HEK293 (cell line): Measurements from ENCODE around the gene PKN3.

Source experiments
- CTCF ChIA-PET: fragments of 350-600 bp; formaldehyde crosslinking; extraction: SDS; loops from one replicate; lab custom pipeline; 2021; ENCODE audit warnings: antibody characterized with exemption; lab: Yijun Ruan, JAX
- POLR2A ChIA-PET: fragments of 300-600 bp; formaldehyde crosslinking; extraction: SDS; loops from one replicate; lab custom pipeline; 2020; ENCODE audit warnings: antibody characterized with exemption, inconsistent platforms; lab: Yijun Ruan, JAX
- H3K27ac ChIP-seq: fragments of 200-500 bp; sonication (Bioruptor generic); 2 replicates; pipeline ENCODE4 v1.5.1; 2014; ENCODE audit warnings: low read depth, low read length, control low read depth, inconsistent platforms; ENCODE audit errors: extremely low read depth
- H3K36me3 ChIP-seq, 2 experiments: fragments of 200-500 bp in 1 of 2; sonication (Bioruptor generic) in 1 of 2; 1 replicate in 1 of 2; 2 replicates in 1 of 2; pipeline ENCODE4 v1.5.1; 2014 to 2017; ENCODE audit warnings: inconsistent platforms in 2 of 2, low read length in 2 of 2; ENCODE audit not compliant: control insufficient read depth in 2 of 2, insufficient read depth in 1 of 2
- H3K4me1 ChIP-seq: fragments of 200-500 bp; sonication (Bioruptor generic); 2 replicates; pipeline ENCODE4 v1.5.1; 2014; ENCODE audit warnings: mild to moderate bottlenecking, low read length, inconsistent platforms; ENCODE audit not compliant: control insufficient read depth, insufficient read depth
- H3K4me3 ChIP-seq: 2 replicates; pipeline ENCODE4 v1.5.1; 2011; ENCODE audit warnings: low read depth, mild to moderate bottlenecking, control low read depth, low read length, moderate library complexity
- H3K9me3 ChIP-seq: fragments of 200-500 bp; sonication (Bioruptor generic); 2 replicates; pipeline ENCODE4 v1.5.1; 2014; ENCODE audit warnings: low read depth, low read length, inconsistent platforms; ENCODE audit not compliant: control insufficient read depth, insufficient read depth
- BCL11A ChIP-seq: fragments of 450-650 bp; formaldehyde crosslinking; IDR thresholded peaks from 2 replicates; pipeline ENCODE4 v1.5.1; 2016; ENCODE audit warnings: low read depth, missing biosample characterization, missing genetic modification characterization
- ELK4 ChIP-seq: IDR thresholded peaks from 2 replicates; pipeline ENCODE4 v1.6.1; 2011; ENCODE audit warnings: mild to moderate bottlenecking, low read depth, low read length, borderline replicate concordance
- OSR2 ChIP-seq: fragments of 450-650 bp; formaldehyde crosslinking; IDR thresholded peaks from 2 replicates; pipeline ENCODE4 v1.5.1; 2016; ENCODE audit warnings: missing biosample characterization, missing genetic modification characterization
- SCRT2 ChIP-seq: fragments of 450-650 bp; formaldehyde crosslinking; IDR thresholded peaks from 2 replicates; pipeline ENCODE4 v1.5.1; 2016; ENCODE audit warnings: missing biosample characterization, missing genetic modification characterization
- SETDB1 ChIP-seq: IDR thresholded peaks from one replicate; pipeline ENCODE4 v1.6.1; 2017; ENCODE audit warnings: mild to moderate bottlenecking, low read length, moderate library complexity, mixed read lengths; ENCODE audit not compliant: insufficient read length
- TRIM28 ChIP-seq: IDR thresholded peaks from 2 replicates; pipeline ENCODE4 v1.6.1; 2011; ENCODE audit warnings: low read length, control low read depth, borderline replicate concordance
- ZBTB10 ChIP-seq: fragments of 450-650 bp; formaldehyde crosslinking; IDR thresholded peaks from 2 replicates; pipeline ENCODE4 v1.5.1; 2016; ENCODE audit warnings: missing biosample characterization, missing genetic modification characterization
- ZFHX2 ChIP-seq: fragments of 450-650 bp; formaldehyde crosslinking; conservative IDR thresholded peaks from 2 replicates; pipeline ENCODE4 v1.5.1; 2016; ENCODE audit warnings: missing biosample characterization, missing genetic modification characterization
- ZFP69B ChIP-seq: fragments of 450-650 bp; formaldehyde crosslinking; IDR thresholded peaks from 2 replicates; pipeline ENCODE4 v1.5.1; 2016; ENCODE audit warnings: missing biosample characterization, missing genetic modification characterization
- ZNF10 ChIP-seq: fragments of 450-650 bp; formaldehyde crosslinking; IDR thresholded peaks from 2 replicates; pipeline ENCODE4 v1.5.1; 2017; ENCODE audit warnings: missing biosample characterization, missing genetic modification characterization
- ZNF184 ChIP-seq: fragments of 450-650 bp; IDR thresholded peaks from 2 replicates; pipeline ENCODE4 v1.5.1; 2018; ENCODE audit warnings: missing biosample characterization, mild to moderate bottlenecking, missing genetic modification characterization
- ZNF23 ChIP-seq: fragments of 450-650 bp; formaldehyde crosslinking; IDR thresholded peaks from 2 replicates; pipeline ENCODE4 v1.5.1; 2016; ENCODE audit warnings: missing biosample characterization, missing genetic modification characterization, borderline replicate concordance
- ZNF335 ChIP-seq: fragments of 450-650 bp; formaldehyde crosslinking; conservative IDR thresholded peaks from 2 replicates; pipeline ENCODE4 v1.5.1; 2016; ENCODE audit warnings: missing biosample characterization, missing genetic modification characterization
- ZNF501 ChIP-seq: fragments of 450-650 bp; formaldehyde crosslinking; IDR thresholded peaks from 2 replicates; pipeline ENCODE4 v1.5.1; 2016; ENCODE audit warnings: missing biosample characterization, missing genetic modification characterization
- ZNF701 ChIP-seq: fragments of 450-650 bp; formaldehyde crosslinking; IDR thresholded peaks from 2 replicates; pipeline ENCODE4 v1.5.1; 2016; ENCODE audit warnings: missing biosample characterization, missing genetic modification characterization
- ZNF707 ChIP-seq: fragments of 450-650 bp; formaldehyde crosslinking; IDR thresholded peaks from 2 replicates; pipeline ENCODE4 v1.5.1; 2016; ENCODE audit warnings: missing biosample characterization, missing genetic modification characterization
- TF ChIP-seq, protein P1 (sequence below): fragments of 450-650 bp; formaldehyde crosslinking; IDR thresholded peaks from 2 replicates; pipeline ENCODE4 v1.5.1; 2016; ENCODE audit warnings: missing biosample characterization, missing genetic modification characterization
- TF ChIP-seq, protein P2 (sequence below): fragments of 450-650 bp; formaldehyde crosslinking; conservative IDR thresholded peaks from 2 replicates; pipeline ENCODE4 v1.5.1; 2016; ENCODE audit warnings: low read depth, missing biosample characterization, missing genetic modification characterization

The PKN3 gene

GRCh38 chr9:128732576-128732975 is 30.3 kb downstream of the PKN3 start:
- POLR2A ChIA-PET: interaction anchor here (0.9 to 2.1 kb wide), 4 partner anchors 8 to 85 kb away, joined by 3 to 11 read pairs (median 5); partner anchors contain the start of genes ENDOG and ZDHHC12
- Histone ChIP-seq H3K9me3 (no peaks in the 10 kb centered on the region), H3K36me3 (peaks cover 0 to 39% of the 10 kb centered on the region in 2 experiments; a peak in 2 of 3 replicates), H3K4me1 (no peaks in the 10 kb centered on the region), H3K27ac (no peak overlapping the region), H3K4me3 (no peak overlapping the region)
- CTCF ChIA-PET: interaction anchor here (0.5 to 5.3 kb wide), 38 partner anchors 8 to 1021 kb away, joined by 3 to 41 read pairs (median 5); partner anchors contain the start of genes ENDOG, KYAT1, LRRC8A and PHYHD1
- TF ChIP-seq BCL11A (tag by site-specific recombination): no peak
- no peak for TF ChIP-seq ZNF23 (tag by site-specific recombination)
- TF ChIP-seq, protein P1, sequence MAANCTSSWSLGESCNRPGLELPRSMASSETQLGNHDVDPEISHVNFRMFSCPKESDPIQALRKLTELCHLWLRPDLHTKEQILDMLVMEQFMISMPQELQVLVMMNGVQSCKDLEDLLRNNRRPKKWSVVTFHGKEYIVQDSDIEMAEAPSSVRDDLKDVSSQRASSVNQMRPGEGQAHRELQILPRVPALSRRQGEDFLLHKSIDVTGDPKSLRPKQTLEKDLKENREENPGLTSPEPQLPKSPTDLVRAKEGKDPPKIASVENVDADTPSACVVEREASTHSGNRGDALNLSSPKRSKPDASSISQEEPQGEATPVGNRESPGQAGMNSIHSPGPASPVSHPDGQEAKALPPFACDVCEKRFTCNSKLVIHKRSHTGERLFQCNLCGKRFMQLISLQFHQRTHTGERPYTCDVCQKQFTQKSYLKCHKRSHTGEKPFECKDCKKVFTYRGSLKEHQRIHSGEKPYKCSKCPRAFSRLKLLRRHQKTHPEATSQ: no peak
- TF ChIP-seq ZNF10 (tag by site-specific recombination): no peak
- TF ChIP-seq, protein P2, sequence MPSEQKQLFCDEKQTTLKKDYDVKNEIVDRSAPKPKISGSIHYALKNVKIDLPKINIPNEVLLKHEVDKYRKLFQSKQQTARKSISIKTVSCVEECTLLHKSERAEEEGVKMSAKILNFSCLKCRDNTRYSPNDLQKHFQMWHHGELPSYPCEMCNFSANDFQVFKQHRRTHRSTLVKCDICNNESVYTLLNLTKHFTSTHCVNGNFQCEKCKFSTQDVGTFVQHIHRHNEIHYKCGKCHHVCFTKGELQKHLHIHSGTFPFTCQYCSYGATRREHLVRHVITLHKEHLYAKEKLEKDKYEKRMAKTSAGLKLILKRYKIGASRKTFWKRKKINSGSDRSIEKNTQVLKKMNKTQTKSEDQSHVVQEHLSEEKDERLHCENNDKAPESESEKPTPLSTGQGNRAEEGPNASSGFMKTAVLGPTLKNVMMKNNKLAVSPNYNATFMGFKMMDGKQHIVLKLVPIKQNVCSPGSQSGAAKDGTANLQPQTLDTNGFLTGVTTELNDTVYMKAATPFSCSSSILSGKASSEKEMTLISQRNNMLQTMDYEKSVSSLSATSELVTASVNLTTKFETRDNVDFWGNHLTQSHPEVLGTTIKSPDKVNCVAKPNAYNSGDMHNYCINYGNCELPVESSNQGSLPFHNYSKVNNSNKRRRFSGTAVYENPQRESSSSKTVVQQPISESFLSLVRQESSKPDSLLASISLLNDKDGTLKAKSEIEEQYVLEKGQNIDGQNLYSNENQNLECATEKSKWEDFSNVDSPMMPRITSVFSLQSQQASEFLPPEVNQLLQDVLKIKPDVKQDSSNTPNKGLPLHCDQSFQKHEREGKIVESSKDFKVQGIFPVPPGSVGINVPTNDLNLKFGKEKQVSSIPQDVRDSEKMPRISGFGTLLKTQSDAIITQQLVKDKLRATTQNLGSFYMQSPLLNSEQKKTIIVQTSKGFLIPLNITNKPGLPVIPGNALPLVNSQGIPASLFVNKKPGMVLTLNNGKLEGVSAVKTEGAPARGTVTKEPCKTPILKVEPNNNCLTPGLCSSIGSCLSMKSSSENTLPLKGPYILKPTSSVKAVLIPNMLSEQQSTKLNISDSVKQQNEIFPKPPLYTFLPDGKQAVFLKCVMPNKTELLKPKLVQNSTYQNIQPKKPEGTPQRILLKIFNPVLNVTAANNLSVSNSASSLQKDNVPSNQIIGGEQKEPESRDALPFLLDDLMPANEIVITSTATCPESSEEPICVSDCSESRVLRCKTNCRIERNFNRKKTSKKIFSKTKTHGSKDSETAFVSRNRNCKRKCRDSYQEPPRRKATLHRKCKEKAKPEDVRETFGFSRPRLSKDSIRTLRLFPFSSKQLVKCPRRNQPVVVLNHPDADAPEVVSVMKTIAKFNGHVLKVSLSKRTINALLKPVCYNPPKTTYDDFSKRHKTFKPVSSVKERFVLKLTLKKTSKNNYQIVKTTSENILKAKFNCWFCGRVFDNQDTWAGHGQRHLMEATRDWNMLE (tag by site-specific recombination): no peak
- no peak for TF ChIP-seq ZNF701
- TF ChIP-seq ZNF501 (tag by site-specific recombination): no peak
- no peak for TF ChIP-seq SETDB1
- no peak for TF ChIP-seq ZNF184 (tag by site-specific recombination)
- TF ChIP-seq SCRT2 (tag by site-specific recombination): no peak
- TF ChIP-seq ELK4: no peak
- no peak for TF ChIP-seq OSR2 (tag by site-specific recombination)
- no peak for TF ChIP-seq ZFP69B (tag by site-specific recombination)
- TF ChIP-seq ZFHX2 (tag by site-specific recombination): no peak
- TF ChIP-seq TRIM28: no peak
- TF ChIP-seq ZNF335 (tag by site-specific recombination): no peak
- TF ChIP-seq ZNF707 (tag by site-specific recombination): no peak
- TF ChIP-seq ZBTB10 (tag by site-specific recombination): no peak
